Tibial nerve (tissue), 4 donors: ENCODE results near the gene CD55.

Experiments
- CTCF ChIP-seq, 5 experiments: fragments of 200-600 bp in 3 of 5; fragments of 450-650 bp in 2 of 5; sonication (generic) in 3 of 5; IDR thresholded peaks; one replicate each; pipeline ENCODE4 v1.5.1; 2016 to 2019; ENCODE audit warnings: antibody characterized with exemption in 5 of 5, mild to moderate bottlenecking in 3 of 5, moderate library complexity in 2 of 5
- EP300 ChIP-seq, 2 donors: sonication (generic); formaldehyde crosslinking; IDR thresholded peaks; one replicate each; pipeline ENCODE4 v1.6.1; 2017; ENCODE audit warnings: antibody characterized with exemption in 2 of 2, mild to moderate bottlenecking in 1 of 2

DNA sequence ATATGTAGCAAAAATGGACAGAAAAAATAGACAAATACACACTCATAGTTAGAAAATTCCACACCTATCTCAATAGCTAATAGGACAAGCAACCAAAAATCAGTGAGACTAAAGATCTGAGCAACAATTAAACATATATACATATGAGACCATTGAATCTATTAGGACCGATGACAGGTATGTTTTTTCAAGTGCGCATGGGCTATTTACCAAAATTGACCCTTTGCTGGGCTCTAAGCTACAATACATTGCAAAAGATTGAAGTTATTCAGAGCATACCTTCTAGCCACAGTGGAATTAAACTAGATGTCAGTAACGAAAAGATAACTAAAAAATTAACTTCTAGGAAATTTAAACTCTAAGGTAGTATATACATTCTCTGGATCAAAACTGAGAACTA, 13.7 kb downstream of the CD55 start:
- no peak for TF ChIP-seq EP300 (IDR thresholded peaks at IDR 0.05)
- TF ChIP-seq CTCF (IDR thresholded peaks at IDR 0.05) = no peak
